Measurements from ENCODE around the gene CNIH2. TPM values are rescaled to one million over a fixed set of nuclear protein-coding genes. Genes with fewer than 3 reads are reported as not detected.

The CNIH2 gene
- total RNA-seq, 4 donors from 2014 or later = 0.41 TPM; not detected in 3

DNA sequence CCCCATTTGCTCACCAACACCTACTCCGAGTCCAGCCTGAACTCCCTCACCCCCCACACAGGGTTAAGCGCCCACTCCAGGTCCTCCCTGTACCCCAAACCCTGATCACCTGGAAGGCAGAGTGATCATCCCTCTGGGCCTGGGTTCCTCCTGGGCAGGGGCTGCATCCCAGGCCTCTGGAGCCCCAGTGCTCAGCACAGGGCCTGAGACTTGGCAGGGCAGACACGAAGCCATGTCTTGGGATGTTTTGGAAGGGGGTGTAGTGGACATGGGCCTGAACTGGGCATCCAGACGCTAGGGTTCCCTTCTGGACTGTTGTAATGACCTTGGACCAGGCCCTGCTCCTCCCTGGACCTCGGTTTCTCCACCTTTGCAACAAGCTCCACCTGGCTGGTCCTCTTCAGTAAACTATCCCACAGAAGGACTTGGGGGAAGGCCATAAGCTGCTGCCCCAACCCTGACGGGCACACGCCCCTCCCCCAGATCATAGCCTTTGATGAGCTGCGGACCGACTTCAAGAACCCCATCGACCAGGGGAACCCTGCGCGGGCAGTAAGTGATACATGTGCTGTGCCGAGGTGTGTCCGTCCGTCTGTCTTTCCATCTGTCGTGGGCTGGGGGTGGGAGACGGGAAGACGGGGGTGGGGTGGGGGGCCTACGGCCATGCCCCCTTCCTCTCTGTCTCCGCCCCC, 3.9 kb downstream of the CNIH2 start:
- intact Hi-C loops (cut with DNase I; ENCODE audit: low total_unique reads) = loop anchor here (10.0 kb wide), 1 partner anchor 57 kb away; no protein-coding TSS in a partner anchor
- in situ Hi-C loops (cut with MboI; ENCODE audit: low pct_ligation_motif_present in 1 of 4, low pct_unique_long_range_greater_than_20kb in 1 of 4, low sequenced_read_pairs in 3 of 4) = loop anchor here in 1 of 4 donors (10.0 kb wide), 1 partner anchor 57 kb away; no protein-coding TSS in a partner anchor
- DNase-seq = no peak
- Histone ChIP-seq H3K4me1 (peaks cover 8 to 23% (median 18%) of the 10 kb centered on the region in 4 donors), H3K27me3 (no peaks in the 10 kb centered on the region), H3K9me3 (no peaks in the 10 kb centered on the region), H3K36me3 (no peaks in the 10 kb centered on the region), H3K4me3 (no peak overlapping the region), H3K27ac (no peak overlapping the region)
- WGBS, 2 donors (ENCODE audit: low coverage in 1 of 2) = 25 to 92% methylated on average over 2 to 18 of the region's 20 CpGs
- TF ChIP-seq, protein P1, sequence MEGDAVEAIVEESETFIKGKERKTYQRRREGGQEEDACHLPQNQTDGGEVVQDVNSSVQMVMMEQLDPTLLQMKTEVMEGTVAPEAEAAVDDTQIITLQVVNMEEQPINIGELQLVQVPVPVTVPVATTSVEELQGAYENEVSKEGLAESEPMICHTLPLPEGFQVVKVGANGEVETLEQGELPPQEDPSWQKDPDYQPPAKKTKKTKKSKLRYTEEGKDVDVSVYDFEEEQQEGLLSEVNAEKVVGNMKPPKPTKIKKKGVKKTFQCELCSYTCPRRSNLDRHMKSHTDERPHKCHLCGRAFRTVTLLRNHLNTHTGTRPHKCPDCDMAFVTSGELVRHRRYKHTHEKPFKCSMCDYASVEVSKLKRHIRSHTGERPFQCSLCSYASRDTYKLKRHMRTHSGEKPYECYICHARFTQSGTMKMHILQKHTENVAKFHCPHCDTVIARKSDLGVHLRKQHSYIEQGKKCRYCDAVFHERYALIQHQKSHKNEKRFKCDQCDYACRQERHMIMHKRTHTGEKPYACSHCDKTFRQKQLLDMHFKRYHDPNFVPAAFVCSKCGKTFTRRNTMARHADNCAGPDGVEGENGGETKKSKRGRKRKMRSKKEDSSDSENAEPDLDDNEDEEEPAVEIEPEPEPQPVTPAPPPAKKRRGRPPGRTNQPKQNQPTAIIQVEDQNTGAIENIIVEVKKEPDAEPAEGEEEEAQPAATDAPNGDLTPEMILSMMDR (IDR thresholded peaks at IDR 0.05) = no peak
- TF ChIP-seq POLR2A (IDR thresholded peaks at IDR 0.05) (no peak), EP300 (IDR thresholded peaks at IDR 0.05; ENCODE audit: low read depth) (no peak), POLR2AphosphoS5 (IDR thresholded peaks at IDR 0.05) (no peak)

DNA sequence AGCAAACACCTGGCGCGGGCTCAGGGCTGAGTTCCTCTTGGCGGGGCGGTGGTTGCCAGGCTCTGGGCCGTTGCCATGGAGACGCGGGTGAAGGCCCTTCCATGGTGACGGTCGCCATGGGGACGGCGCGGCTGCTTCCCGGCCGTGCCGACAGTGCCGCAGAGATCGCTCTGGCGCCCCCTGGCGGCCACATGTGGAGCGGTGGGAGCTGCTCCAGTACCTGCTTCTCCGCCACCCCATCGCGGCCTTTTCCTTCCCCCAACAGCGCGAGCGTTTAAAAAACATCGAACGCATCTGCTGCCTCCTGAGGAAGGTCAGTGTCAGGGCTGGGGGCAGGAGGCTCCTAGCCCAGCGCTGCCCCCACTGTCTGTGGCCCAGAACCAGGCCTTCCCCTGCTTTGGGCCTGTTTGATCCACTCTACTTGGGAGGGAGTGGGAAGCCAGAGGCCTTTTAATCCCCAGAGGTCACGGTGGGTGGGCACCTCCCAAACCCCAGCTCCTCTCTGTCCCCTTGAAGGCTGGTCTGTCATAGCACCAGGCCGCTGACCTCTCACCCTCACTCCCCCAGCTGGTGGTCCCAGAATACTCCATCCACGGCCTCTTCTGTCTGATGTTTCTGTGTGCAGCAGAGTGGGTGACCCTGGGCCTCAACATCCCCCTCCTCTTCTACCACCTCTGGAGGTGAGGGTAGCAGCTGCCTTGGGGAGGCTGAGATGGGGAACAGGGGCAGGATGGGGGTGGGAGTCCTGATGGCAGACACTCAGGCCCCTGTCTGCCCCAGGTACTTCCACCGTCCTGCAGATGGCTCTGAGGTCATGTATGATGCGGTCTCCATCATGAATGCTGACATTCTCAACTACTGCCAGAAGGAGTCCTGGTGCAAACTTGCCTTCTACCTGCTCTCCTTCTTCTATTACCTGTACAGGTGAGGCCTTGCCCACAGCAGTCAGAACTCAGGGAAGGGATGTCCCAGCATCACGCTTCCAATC, 4.8 kb downstream of the CNIH2 start:
- H3K4me1 ChIP-seq = peaks cover 14 to 26% (median 19%) of the 10 kb centered on the region in 4 donors
- intact Hi-C loops (cut with DNase I; ENCODE audit: low total_unique reads) = loop anchor here (10.0 kb wide), 1 partner anchor 58 kb away; no protein-coding TSS in a partner anchor
- H3K4me3 ChIP-seq = no peak overlapping the region
- H3K9me3 ChIP-seq = no peaks in the 10 kb centered on the region
- no peaks in the 10 kb centered on the region for H3K27me3 ChIP-seq
- in situ Hi-C loops (cut with MboI; ENCODE audit: low pct_ligation_motif_present in 1 of 4, low pct_unique_long_range_greater_than_20kb in 1 of 4, low sequenced_read_pairs in 3 of 4) = loop anchor here in 1 of 4 donors (10.0 kb wide), 1 partner anchor 58 kb away; no protein-coding TSS in a partner anchor
- no peaks in the 10 kb centered on the region for H3K36me3 ChIP-seq
- WGBS, 2 donors (ENCODE audit: low coverage in 1 of 2) = 33% methylated on average over 14 of the region's 35 CpGs; no CpG with 5 or more reads in 1 of the 2 donors
- no peak overlapping the region for H3K27ac ChIP-seq
- peak; percentile 99 for DNase-seq
- TF ChIP-seq EP300 (IDR thresholded peaks at IDR 0.05; ENCODE audit: low read depth) (no peak), POLR2AphosphoS5 (IDR thresholded peaks at IDR 0.05) (peak in 2 of 3 donors; percentile 43 to 52), POLR2A (IDR thresholded peaks at IDR 0.05) (no peak)
- TF ChIP-seq, protein P1 (IDR thresholded peaks at IDR 0.05) = peak; percentile 97 to 99 (median 98)

DNA sequence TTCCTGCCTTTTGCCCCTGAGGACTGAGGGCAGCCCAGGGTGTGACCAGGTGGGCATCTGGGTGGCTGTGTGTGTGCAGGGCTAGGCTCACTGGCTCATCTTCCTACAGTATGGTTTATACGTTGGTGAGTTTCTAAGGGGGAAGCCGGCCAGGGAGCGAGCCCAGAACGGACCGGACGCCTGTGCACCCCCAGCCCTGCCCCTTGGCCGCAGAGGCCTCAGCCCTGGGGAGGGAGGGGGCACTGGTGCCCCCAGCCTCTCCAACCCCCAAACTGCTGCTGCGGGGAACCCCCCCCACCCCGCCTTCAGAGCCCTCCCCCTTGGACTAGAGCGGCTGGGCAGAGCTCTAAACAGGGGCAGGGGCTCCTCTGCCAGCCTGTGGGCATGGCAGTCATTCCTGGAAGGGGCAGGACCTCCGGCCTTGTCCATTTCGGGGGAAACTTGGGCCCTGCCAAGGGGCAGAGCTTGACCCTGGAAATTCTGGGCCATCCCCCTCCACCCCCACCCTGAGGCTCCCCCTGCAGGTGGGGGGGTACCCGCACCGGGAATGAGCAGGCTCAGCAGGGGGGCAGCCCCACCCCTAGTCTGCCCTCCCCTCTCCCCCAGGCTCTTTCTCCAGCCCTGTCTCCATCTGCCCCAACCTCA, 5.6 kb downstream of the CNIH2 start:
- DNase-seq = no peak
- 87% methylated on average over 14 of the region's 14 CpGs; no CpG with 5 or more reads in 1 of the 2 donors for WGBS, 2 donors (ENCODE audit: low coverage in 1 of 2)
- in situ Hi-C loops (cut with MboI; ENCODE audit: low pct_ligation_motif_present in 1 of 4, low pct_unique_long_range_greater_than_20kb in 1 of 4, low sequenced_read_pairs in 3 of 4) = loop anchor here in 1 of 4 donors (10.0 kb wide), 1 partner anchor 59 kb away; no protein-coding TSS in a partner anchor

More for the DNA sequence above, 5.6 kb downstream of the CNIH2 start:
- Histone ChIP-seq H3K27ac (no peak overlapping the region), H3K4me1 (peaks cover 17 to 30% (median 23%) of the 10 kb centered on the region in 4 donors), H3K4me3 (no peak overlapping the region), H3K27me3 (no peaks in the 10 kb centered on the region), H3K9me3 (no peaks in the 10 kb centered on the region), H3K36me3 (no peaks in the 10 kb centered on the region)
- TF ChIP-seq POLR2AphosphoS5 (IDR thresholded peaks at IDR 0.05) (no peak), POLR2A (IDR thresholded peaks at IDR 0.05) (no peak), EP300 (IDR thresholded peaks at IDR 0.05; ENCODE audit: low read depth) (no peak)
- TF ChIP-seq, protein P1 (IDR thresholded peaks at IDR 0.05) = no peak
- intact Hi-C loops (cut with DNase I; ENCODE audit: low total_unique reads) = loop anchor here (10.0 kb wide), 1 partner anchor 59 kb away; no protein-coding TSS in a partner anchor
